HFFc6 (cell line): ENCODE results near the gene CEP250. TPM values are rescaled to one million over a fixed set of nuclear protein-coding genes. Genes with fewer than 3 reads are reported as not detected.

Source experiments
- DNase-seq: peaks from one replicate; pipeline ENCODE4 v3.0.0-alpha.2; 2018
- H3K27ac Mint-ChIP-seq: 2 replicates; pipeline ENCODE4 v1.8.0; 2020; ENCODE audit warnings: mild to moderate bottlenecking, mixed read lengths
- H3K27me3 Mint-ChIP-seq: 2 replicates; pipeline ENCODE4 v1.8.0; 2021; ENCODE audit warnings: mild to moderate bottlenecking, moderate library complexity, mixed read lengths; ENCODE audit not compliant: insufficient read depth
- H3K36me3 Mint-ChIP-seq: 2 replicates; pipeline ENCODE4 v1.8.0; 2021; ENCODE audit warnings: low read depth, mixed read lengths
- H3K4me1 Mint-ChIP-seq: 2 replicates; pipeline ENCODE4 v1.8.0; 2020; ENCODE audit warnings: low read depth, mixed read lengths
- H3K4me3 Mint-ChIP-seq: 2 replicates; pipeline ENCODE4 v1.8.0; 2020; ENCODE audit warnings: mild to moderate bottlenecking, moderate library complexity, mixed read lengths
- H3K9me3 Mint-ChIP-seq: 2 replicates; pipeline ENCODE4 v1.8.0; 2020; ENCODE audit warnings: mild to moderate bottlenecking, mixed read lengths
- CTCF ChIP-seq: fragments of 200-600 bp; sonication (generic); IDR thresholded peaks from 2 replicates; pipeline ENCODE4 v1.5.0; 2021; ENCODE audit warnings: antibody characterized with exemption, mild to moderate bottlenecking
- total RNA-seq, 6 experiments: library from RNA; stranded (reverse); fragmentation: NEBNext Ultra II Directional; extraction: Animal tissue kit (Norgen Biotek cat#: 25700); gene quantifications; 2 replicates in 1 of 6; 3 replicates in 5 of 6; pipeline ENCODE4 v1.2.3, GENCODE V29; 2021

CEP250 gene
- total RNA-seq, 6 experiments from 2014 or later: 18.3 to 26.3 (median 22.9) TPM

- Mint-ChIP-seq H3K36me3 (peaks cover 5% of the 10 kb centered on the region; the same call in 1 of the 2 replicates), H3K27me3 (no peaks in the 10 kb centered on the region), H3K9me3 (no peaks in the 10 kb centered on the region), H3K27ac (no peak overlapping the region), H3K4me3 (no peak overlapping the region), H3K4me1 (peaks cover 40% of the 10 kb centered on the region)
- no peak for DNase-seq
- no peak for TF ChIP-seq CTCF
Measured at GRCh38 chr20:35458388-35458787, 3.0 kb downstream of the CEP250 start.

GRCh38 chr20:35461620-35462019 is 6.2 kb downstream of the CEP250 start:
- Mint-ChIP-seq H3K27ac (no peak overlapping the region), H3K27me3 (no peaks in the 10 kb centered on the region), H3K9me3 (no peaks in the 10 kb centered on the region), H3K36me3 (peaks cover 14% of the 10 kb centered on the region; the same call in 1 of the 2 replicates), H3K4me1 (peaks cover 23% of the 10 kb centered on the region), H3K4me3 (no peak overlapping the region)
- TF ChIP-seq CTCF: no peak
- no peak for DNase-seq

- Mint-ChIP-seq H3K36me3 (peaks cover 15% of the 10 kb centered on the region; the same call in 1 of the 2 replicates), H3K27ac (no peak overlapping the region), H3K27me3 (peaks cover under 1% of the 10 kb centered on the region; the same call in 1 of the 2 replicates), H3K4me1 (peaks cover 27% of the 10 kb centered on the region), H3K9me3 (no peaks in the 10 kb centered on the region), H3K4me3 (no peak overlapping the region)
- no peak for TF ChIP-seq CTCF
- DNase-seq: no peak
Measured at GRCh38 chr20:35462351-35462750, 7.0 kb downstream of the CEP250 start.

- Mint-ChIP-seq H3K36me3 (peaks cover 15% of the 10 kb centered on the region; the same call in 1 of the 2 replicates), H3K9me3 (no peaks in the 10 kb centered on the region), H3K27ac (no peak overlapping the region), H3K4me1 (peaks cover 28% of the 10 kb centered on the region), H3K4me3 (no peak overlapping the region), H3K27me3 (peaks cover 1% of the 10 kb centered on the region)
- DNase-seq: peak; percentile 63
- peak; percentile 90 for TF ChIP-seq CTCF
Measured at GRCh38 chr20:35463455-35464300, 8.3 kb downstream of the CEP250 start.

- no peak for DNase-seq
- no peak for TF ChIP-seq CTCF
Measured at GRCh38 chr20:35465976-35466375, 10.6 kb downstream of the CEP250 start.

More at GRCh38 chr20:35465976-35466375, 10.6 kb downstream of the CEP250 start:
- Mint-ChIP-seq H3K9me3 (no peaks in the 10 kb centered on the region), H3K27ac (no peak overlapping the region), H3K27me3 (peaks cover 1% of the 10 kb centered on the region), H3K36me3 (peaks cover 12% of the 10 kb centered on the region; the same call in 1 of the 2 replicates), H3K4me1 (peaks cover 19% of the 10 kb centered on the region), H3K4me3 (no peak overlapping the region)
